Activated B cell treated with CpG ODN at 0.5 μM for 24 hours (primary cell): ENCODE measurements around the gene ALK. TPM values are rescaled to one million over a fixed set of nuclear protein-coding genes. Genes with fewer than 3 reads are reported as not detected.

Experiments used
- ATAC-seq: fragments of 200-7000 bp; cut with Tn5 transposase; one replicate; pipeline ENCODE4 v1.10.0; 2021; ENCODE audit warnings: low read depth, mild to moderate bottlenecking, moderate library complexity
- CTCF ChIA-PET: fragments of 350-600 bp; sonication (Branson Sonifier 250); formaldehyde crosslinking; loops from one replicate; lab custom pipeline; 2021; ENCODE audit warnings: antibody characterized with exemption; lab: Charles Lee
- POLR2A ChIA-PET: fragments of 350-600 bp; sonication (Branson Sonifier 250); formaldehyde crosslinking; loops from one replicate; lab custom pipeline; 2021; ENCODE audit warnings: antibody characterized with exemption; lab: Charles Lee
- DNase-seq: peaks from one replicate; pipeline ENCODE4 v3.0.0; 2022
- H3K27ac Mint-ChIP-seq: one replicate; pipeline ENCODE4 v1.8.0; 2020; ENCODE audit warnings: mixed read lengths
- H3K27me3 Mint-ChIP-seq: one replicate; pipeline ENCODE4 v1.8.0; 2021; ENCODE audit warnings: mixed read lengths
- H3K36me3 Mint-ChIP-seq: one replicate; pipeline ENCODE4 v1.8.0; 2021; ENCODE audit warnings: low read depth, mixed read lengths
- H3K4me1 Mint-ChIP-seq: one replicate; pipeline ENCODE4 v1.8.0; 2021; ENCODE audit warnings: mixed read lengths
- H3K4me3 Mint-ChIP-seq: one replicate; pipeline ENCODE4 v1.8.0; 2020; ENCODE audit warnings: mild to moderate bottlenecking, mixed read lengths
- H3K9me3 Mint-ChIP-seq: one replicate; pipeline ENCODE4 v1.8.0; 2020; ENCODE audit warnings: mixed read lengths
- CTCF ChIP-seq: fragments of 200-600 bp; IDR thresholded peaks from one replicate; pipeline ENCODE4 v1.8.0; 2022; ENCODE audit warnings: antibody characterized with exemption, mild to moderate bottlenecking
- intact Hi-C: fragments of 100-400 bp; cut with micrococcal nuclease; formaldehyde crosslinking; loops from one replicate; pipeline ENCODE4 v1.15.1; 2024
- total RNA-seq: library from RNA; stranded (reverse); gene quantifications from 2 replicates; pipeline ENCODE4 v1.2.3, GENCODE V29; 2022

ALK gene
- total RNA-seq, 1 donor from 2014 or later, result not detected

DNA sequence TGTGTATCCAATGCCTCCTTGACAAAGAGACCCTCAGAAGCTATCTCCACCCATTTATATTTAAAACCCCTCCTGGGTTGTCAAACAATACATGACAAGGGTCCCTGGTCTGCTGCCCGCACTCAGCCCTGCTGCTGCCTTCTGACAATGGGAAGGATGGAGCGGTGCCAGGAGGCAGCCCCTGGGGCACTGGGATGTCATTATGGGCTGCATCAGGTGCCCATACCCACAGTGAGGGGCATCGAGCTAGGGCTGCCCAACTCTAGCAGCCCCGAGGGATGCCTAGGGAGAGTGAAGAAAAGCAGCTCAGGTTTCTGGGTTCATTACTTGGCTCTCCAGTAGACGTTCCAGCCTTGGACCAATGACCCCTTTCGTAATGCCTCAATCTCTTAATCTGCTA, 301.7 kb downstream of the ALK start:
- Mint-ChIP-seq H3K27me3 (peaks cover 5% of the 10 kb centered on the region), H3K27ac (no peak overlapping the region), H3K9me3 (peaks cover 2% of the 10 kb centered on the region), H3K36me3 (no peaks in the 10 kb centered on the region), H3K4me1 (no peaks in the 10 kb centered on the region), H3K4me3 (no peak overlapping the region)
- ChIA-PET CTCF (no interaction called here), POLR2A (no interaction called here)
- no peak for DNase-seq
- no peak for ATAC-seq
- intact Hi-C loops, result no loop called here
- TF ChIP-seq CTCF, result no peak

DNA sequence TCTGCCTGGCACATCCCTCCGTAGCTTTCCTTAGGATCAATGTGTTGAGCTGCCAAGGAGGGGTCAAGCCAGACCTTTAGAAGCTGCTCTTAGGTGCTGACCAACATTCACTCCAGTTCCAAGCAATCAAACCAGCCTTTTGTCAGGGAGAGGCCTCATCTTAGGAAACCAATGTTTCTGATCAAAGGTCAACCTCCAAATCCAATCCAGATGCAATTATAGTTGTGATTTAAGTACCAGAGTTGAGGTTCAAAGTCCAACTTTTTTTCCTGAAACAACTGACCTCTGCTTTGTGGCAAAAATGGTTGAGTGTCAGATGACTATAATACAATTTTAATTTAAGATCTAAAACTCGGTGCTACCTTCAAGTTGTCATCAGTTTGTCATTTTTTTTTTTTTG, 303.4 kb downstream of the ALK start:
- POLR2A ChIA-PET, result no interaction called here
- Mint-ChIP-seq H3K27me3 (peaks cover 4% of the 10 kb centered on the region), H3K9me3 (peaks cover 2% of the 10 kb centered on the region), H3K27ac (no peak overlapping the region), H3K4me1 (no peaks in the 10 kb centered on the region), H3K36me3 (no peaks in the 10 kb centered on the region), H3K4me3 (no peak overlapping the region)
- ATAC-seq (no peak), DNase-seq (no peak)
- TF ChIP-seq CTCF, result no peak
- intact Hi-C loops, result no loop called here
- CTCF ChIA-PET, result no interaction called here

DNA sequence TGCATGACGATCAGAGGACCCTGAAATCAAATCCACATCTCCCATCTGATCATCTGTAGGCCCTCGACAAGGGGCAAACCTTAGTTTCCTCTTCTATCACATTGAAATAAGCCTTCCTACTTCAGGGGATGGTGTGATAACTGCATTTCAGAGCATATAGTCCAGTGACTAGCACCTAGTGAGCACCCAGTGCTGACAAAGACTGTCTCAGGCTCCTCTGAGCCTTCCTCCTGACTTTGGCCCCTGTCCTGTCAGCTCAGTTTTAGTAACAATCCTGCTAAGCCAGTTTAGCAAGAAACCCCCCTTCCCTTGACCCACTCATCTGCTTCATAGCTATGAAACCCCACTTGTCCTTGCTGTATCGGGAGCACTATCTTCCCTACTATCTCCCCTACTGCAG, 304.0 kb downstream of the ALK start:
- peaks cover 4% of the 10 kb centered on the region for H3K27me3 Mint-ChIP-seq

GRCh38 chr2:29616569-29616968, 304.8 kb downstream of the ALK start:
- ATAC-seq, result no peak
- no peak for DNase-seq
- POLR2A ChIA-PET, result no interaction called here
- no peak overlapping the region for H3K27ac Mint-ChIP-seq
- CTCF ChIA-PET, result no interaction called here
- no peak for TF ChIP-seq CTCF
- H3K9me3 Mint-ChIP-seq, result no peaks in the 10 kb centered on the region
- no peaks in the 10 kb centered on the region for H3K4me1 Mint-ChIP-seq
- no peak overlapping the region for H3K4me3 Mint-ChIP-seq
- intact Hi-C loops, result no loop called here
- H3K27me3 Mint-ChIP-seq, result peaks cover 4% of the 10 kb centered on the region
- H3K36me3 Mint-ChIP-seq, result no peaks in the 10 kb centered on the region

More for the DNA sequence above, 304.0 kb downstream of the ALK start:
- intact Hi-C loops, result no loop called here
- Mint-ChIP-seq H3K4me1 (no peaks in the 10 kb centered on the region), H3K36me3 (no peaks in the 10 kb centered on the region), H3K4me3 (no peak overlapping the region), H3K27ac (no peak overlapping the region), H3K9me3 (no peaks in the 10 kb centered on the region)
- ChIA-PET CTCF (no interaction called here), POLR2A (no interaction called here)
- ATAC-seq, result no peak
- no peak for DNase-seq
- TF ChIP-seq CTCF, result no peak

GRCh38 chr2:29615841-29616240, 305.5 kb downstream of the ALK start:
- H3K36me3 Mint-ChIP-seq, result no peaks in the 10 kb centered on the region
- intact Hi-C loops, result no loop called here
- no peak overlapping the region for H3K27ac Mint-ChIP-seq
- H3K4me3 Mint-ChIP-seq, result no peak overlapping the region
- ChIA-PET CTCF (no interaction called here), POLR2A (no interaction called here)
- DNase-seq (no peak), ATAC-seq (no peak)
- H3K4me1 Mint-ChIP-seq, result no peaks in the 10 kb centered on the region
- TF ChIP-seq CTCF, result no peak
- H3K27me3 Mint-ChIP-seq, result peaks cover 4% of the 10 kb centered on the region
- no peaks in the 10 kb centered on the region for H3K9me3 Mint-ChIP-seq
